Kidney (tissue), 14 donors: ENCODE results near the gene OVOL3. TPM values are rescaled to one million over a fixed set of nuclear protein-coding genes. Genes with fewer than 3 reads are reported as not detected.

Experiments used
- DNase-seq, 5 donors: peaks; one replicate each; pipeline ENCODE4 v3.0.0-alpha.2; 2013 to 2020
- FAIRE-seq: peaks from 2 replicates; lab custom pipeline; 2012; peaks lifted over from hg19 to GRCh38; lab: Jason Lieb, UNC
- H3K27ac ChIP-seq, 2 donors: one replicate each; pipeline ENCODE4 v1.7.0; 2013; ENCODE audit warnings: low read depth in 2 of 2, low read length in 2 of 2, inconsistent platforms in 1 of 2
- H3K27me3 ChIP-seq: one replicate; pipeline ENCODE4 v1.7.1; 2013; ENCODE audit warnings: low read length, inconsistent platforms; ENCODE audit not compliant: control insufficient read depth, insufficient read depth
- H3K36me3 ChIP-seq, 3 donors: one replicate each; pipeline versions ENCODE4 v1.7.0 to v1.7.1; 2013; ENCODE audit warnings: low read length in 3 of 3, control low read depth in 1 of 3, inconsistent platforms in 1 of 3; ENCODE audit not compliant: insufficient read depth in 3 of 3, control insufficient read depth in 2 of 3
- H3K4me1 ChIP-seq, 3 donors: one replicate each; pipeline versions ENCODE4 v1.7.0 to v1.7.1; 2013; ENCODE audit warnings: low read length in 3 of 3, inconsistent platforms in 1 of 3, low read depth in 1 of 3; ENCODE audit not compliant: control insufficient read depth in 2 of 3, insufficient read depth in 2 of 3
- H3K4me3 ChIP-seq, 3 donors: one replicate each; pipeline versions ENCODE4 v1.7.0 to v1.8.1; 2013; ENCODE audit warnings: low read length in 3 of 3, control low read depth in 1 of 3, inconsistent platforms in 1 of 3
- H3K9ac ChIP-seq, 3 donors: one replicate each; pipeline versions ENCODE4 v1.7.0 to v1.7.1; 2013; ENCODE audit warnings: low read length in 3 of 3, control low read depth in 1 of 3, inconsistent platforms in 1 of 3
- H3K9me3 ChIP-seq, 3 donors: one replicate each; pipeline versions ENCODE4 v1.7.0 to v1.7.1; 2013; ENCODE audit warnings: low read length in 3 of 3, control low read depth in 1 of 3, inconsistent platforms in 1 of 3; ENCODE audit not compliant: control insufficient read depth in 2 of 3, insufficient read depth in 1 of 3
- CTCF ChIP-seq: IDR thresholded peaks from 3 replicates; pipeline ENCODE4 v1.5.1; 2012; ENCODE audit warnings: mild to moderate bottlenecking, moderate library complexity, borderline replicate concordance; ENCODE audit not compliant: insufficient read depth; ENCODE audit errors: extremely low read depth
- intact Hi-C: fragments of 100-400 bp; cut with DNase I; formaldehyde crosslinking; loops from one replicate; pipeline ENCODE4 v1.11.1; 2022
- polyA plus RNA-seq: library from polyadenylated mRNA; stranded (reverse); fragments of 350-450 nt; fragmentation: Illumina TruSeq; extraction: RNeasy Lipid Tissue Mini Kit (QIAGEN cat#74804); gene quantifications from one replicate; pipeline ENCODE4 v1.2.3, GENCODE V29; 2014; ENCODE audit warnings: low read depth, low replicate concordance; ENCODE audit not compliant: insufficient read depth
- total RNA-seq: library from RNA; stranded (reverse); fragmentation: NEBNext Ultra II Directional; extraction: Animal tissue kit (Norgen Biotek cat#: 25700); gene quantifications from one replicate; pipeline ENCODE4 v1.2.1, GENCODE V29; 2021
- donor health status: control.
- donor health status: control.
- donor health status: control.
- donor health status: control.
- donor health status: control.
- donor health status: DM: yes; HTN: yes; CAD: no.
- donor health status: Normal renal cell carcinoma (clear cell type).

OVOL3 gene
- total and polyA plus RNA-seq, 2 donors from 2014 or later = not detected

GRCh38 chr19:36106441-36106840, 4.5 kb upstream of the OVOL3 start:
- H3K4me3 ChIP-seq = no peak overlapping the region
- no peak for FAIRE-seq
- no peaks in the 10 kb centered on the region for H3K27me3 ChIP-seq
- DNase-seq = no peak
- H3K9ac ChIP-seq = no peak overlapping the region
- no peak for TF ChIP-seq CTCF
- H3K4me1 ChIP-seq = no peaks in the 10 kb centered on the region
- no peaks in the 10 kb centered on the region for H3K9me3 ChIP-seq
- H3K27ac ChIP-seq = no peak overlapping the region
- peaks cover 0 to 6% (median 0%) of the 10 kb centered on the region in 3 donors for H3K36me3 ChIP-seq
- intact Hi-C loops = no loop called here

GRCh38 chr19:36106991-36107390, 4.0 kb upstream of the OVOL3 start:
- no peaks in the 10 kb centered on the region for H3K9me3 ChIP-seq
- H3K27me3 ChIP-seq = no peaks in the 10 kb centered on the region
- H3K4me3 ChIP-seq = no peak overlapping the region
- no peaks in the 10 kb centered on the region for H3K4me1 ChIP-seq
- intact Hi-C loops = no loop called here
- DNase-seq (no peak), FAIRE-seq (no peak)
- peaks cover 0 to 8% (median 0%) of the 10 kb centered on the region in 3 donors for H3K36me3 ChIP-seq
- H3K9ac ChIP-seq = no peak overlapping the region
- H3K27ac ChIP-seq = no peak overlapping the region
- no peak for TF ChIP-seq CTCF

- no peak for TF ChIP-seq CTCF
- Histone ChIP-seq H3K27me3 (no peaks in the 10 kb centered on the region), H3K4me3 (no peak overlapping the region), H3K4me1 (peaks cover 0 to 3% (median 0%) of the 10 kb centered on the region in 3 donors), H3K9ac (no peak overlapping the region), H3K9me3 (no peaks in the 10 kb centered on the region), H3K36me3 (peaks cover 0 to 13% (median 0%) of the 10 kb centered on the region in 3 donors), H3K27ac (no peak overlapping the region)
- intact Hi-C loops = no loop called here
- FAIRE-seq (no peak), DNase-seq (no peak)
Measured at GRCh38 chr19:36108684-36109083, 2.3 kb upstream of the OVOL3 start.

- Histone ChIP-seq H3K27ac (no peak overlapping the region), H3K9ac (no peak overlapping the region), H3K27me3 (no peaks in the 10 kb centered on the region), H3K4me3 (no peak overlapping the region), H3K9me3 (no peaks in the 10 kb centered on the region), H3K36me3 (peaks cover 0 to 13% (median 0%) of the 10 kb centered on the region in 3 donors), H3K4me1 (peaks cover 0 to 14% (median 2%) of the 10 kb centered on the region in 3 donors)
- no peak for DNase-seq
- intact Hi-C loops = no loop called here
- no peak for FAIRE-seq
- TF ChIP-seq CTCF = no peak
Measured at GRCh38 chr19:36111200-36111539, 227 bp downstream of the OVOL3 start.
